T47D (cell line): ENCODE data around the gene WLS.
"Not testable (repeated sequence)": the region's sequence is repeated elsewhere in the genome, so short reads cannot be mapped to it uniquely, and the experiment has no call there.

Experiments used
- DNase-seq, 2 experiments: peaks; one replicate each; pipeline versions ENCODE4 v3.0.0 to v3.0.0-alpha.2; 2011 to 2012; ENCODE audit warnings: low read depth in 1 of 2, low spot score in 1 of 2
- JUND ChIP-seq: IDR thresholded peaks from 2 replicates; pipeline ENCODE4 v1.6.1; 2012; ENCODE audit warnings: low read depth
- in situ Hi-C: cut with HindIII; loops from 2 replicates; pipeline ENCODE4 v1.10.0; 2016; ENCODE audit warnings: low sequenced_read_pairs, low pct_unique_long_range_greater_than_20kb

WLS gene

DNA sequence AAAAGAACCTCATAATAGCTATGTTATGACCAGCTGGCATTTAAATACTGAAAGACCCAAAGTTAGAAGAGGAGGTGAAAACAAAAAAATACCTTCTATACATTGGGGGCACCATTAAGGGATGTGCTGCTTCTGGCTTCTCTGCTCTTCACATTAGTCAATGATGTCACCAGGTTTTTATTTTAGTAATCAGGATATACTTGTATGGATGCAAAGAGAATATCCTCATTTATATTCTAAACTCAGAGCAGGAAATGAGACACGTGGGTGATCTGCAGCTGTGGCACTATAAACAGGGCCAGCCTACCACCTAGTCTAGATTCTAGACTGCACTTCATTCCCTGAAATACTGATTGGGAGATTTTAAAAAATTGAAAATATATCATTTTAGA, 51.2 kb downstream of the WLS start:
- TF ChIP-seq JUND = no peak
- in situ Hi-C loops = no loop called here
- DNase-seq = no peak

DNA sequence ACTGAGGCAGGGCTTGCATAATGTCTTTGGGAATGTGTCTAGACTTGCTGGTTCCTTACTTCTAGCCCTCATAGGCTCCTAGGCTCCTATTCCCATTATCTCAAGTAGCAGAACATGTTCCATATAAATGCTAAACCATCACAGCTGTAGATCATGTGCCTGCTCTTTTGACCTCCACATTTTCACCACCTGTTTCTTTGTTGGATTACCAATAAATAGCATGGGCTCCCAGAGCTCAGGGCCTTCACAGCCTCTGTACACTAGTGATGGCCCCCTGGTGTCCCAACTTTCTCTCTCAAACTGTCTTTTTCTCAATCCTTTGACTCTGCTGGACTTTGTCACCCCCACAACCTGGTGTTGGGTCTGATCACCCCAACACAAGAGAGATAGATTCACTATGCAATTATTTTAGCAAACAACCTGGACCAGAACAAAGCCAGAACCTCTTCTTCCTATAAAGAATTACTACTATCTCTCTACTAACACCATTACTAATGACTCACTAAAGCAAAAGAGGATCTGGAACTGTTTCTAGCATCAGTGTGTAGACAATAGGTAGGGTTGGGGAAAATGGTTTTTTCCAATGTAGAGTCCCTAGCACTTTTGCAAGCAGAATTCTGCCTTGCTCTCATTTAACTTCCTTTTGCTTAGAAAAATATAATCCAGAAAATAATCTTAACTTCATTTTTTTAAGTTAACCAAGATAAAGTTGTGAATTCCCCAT, 51.7 kb downstream of the WLS start:
- in situ Hi-C loops = no loop called here
- DNase-seq = no peak
- TF ChIP-seq JUND = no peak

DNA sequence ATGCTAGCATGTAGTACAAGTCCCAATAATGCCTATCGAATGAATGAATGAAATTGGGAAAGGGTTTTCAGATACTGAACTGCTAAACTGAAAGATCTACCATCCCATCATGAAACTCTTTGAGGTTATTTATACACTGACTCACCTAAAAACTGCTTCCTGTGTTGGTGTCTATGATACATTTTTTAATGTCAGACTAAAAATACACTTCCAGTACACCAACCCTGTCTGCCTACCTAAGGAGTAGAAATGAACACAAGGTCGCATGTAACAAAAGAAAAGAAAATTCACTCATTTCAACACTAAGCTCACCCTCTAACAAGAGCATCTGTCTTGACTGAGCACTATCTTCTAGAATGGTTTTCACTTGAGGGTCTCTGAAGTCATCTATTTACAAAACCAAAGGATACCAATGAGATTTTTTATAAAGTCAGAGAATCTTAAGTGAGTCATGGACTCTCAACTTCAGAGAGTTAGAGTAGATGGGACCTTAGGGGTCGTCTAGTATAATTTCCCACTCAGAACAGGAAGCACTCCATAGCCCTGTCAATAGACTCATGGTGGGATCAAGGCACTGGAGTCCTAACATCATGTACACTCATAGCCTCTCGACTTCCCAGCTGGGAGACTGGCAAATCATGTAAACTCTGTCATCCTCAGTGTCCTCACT, 53.4 kb downstream of the WLS start:
- no peak for DNase-seq
- in situ Hi-C loops = no loop called here
- TF ChIP-seq JUND = no peak

DNA sequence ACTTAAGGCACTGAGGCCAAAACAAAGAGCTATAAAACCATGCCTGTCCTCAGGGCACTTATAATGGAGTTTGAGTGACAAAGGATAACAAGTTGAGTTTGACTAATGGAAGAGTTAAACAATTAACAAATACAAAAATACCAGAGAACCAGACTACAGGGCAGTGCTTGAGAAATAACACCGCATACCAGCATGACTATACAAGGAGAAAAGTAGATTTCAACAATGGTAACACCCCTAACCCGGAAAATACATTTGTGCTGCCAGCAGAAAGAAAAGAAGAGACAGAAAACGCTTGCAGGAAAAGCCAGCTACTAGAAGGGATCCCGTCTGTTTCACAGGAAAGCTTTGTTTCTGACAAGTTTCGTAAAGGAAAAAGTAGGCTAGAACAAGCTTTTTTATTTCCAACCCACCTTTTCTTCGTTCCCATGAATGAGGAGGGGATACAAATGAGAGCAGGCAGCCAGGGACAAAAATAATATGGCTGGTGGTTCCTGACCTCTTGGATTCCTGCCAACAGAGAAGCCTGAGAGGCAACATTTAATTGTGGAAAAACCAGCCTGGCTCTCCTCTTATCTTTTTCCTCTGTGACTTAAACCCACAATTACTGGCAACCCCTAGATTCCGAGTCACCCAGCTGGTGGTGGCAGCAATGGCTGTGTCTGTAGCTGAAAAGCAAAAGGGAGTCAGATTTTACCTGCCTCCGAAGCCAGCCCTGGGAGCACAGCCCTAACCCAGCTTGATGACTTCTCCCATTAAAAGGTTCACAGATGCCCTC, 56.5 kb downstream of the WLS start:
- no peak for TF ChIP-seq JUND
- no peak for DNase-seq
- in situ Hi-C loops = no loop called here

GRCh38 chr1:68174738-68175113, 57.6 kb downstream of the WLS start:
- in situ Hi-C loops = no loop called here
- no peak for TF ChIP-seq JUND
- no peak for DNase-seq

- no peak for TF ChIP-seq JUND
- in situ Hi-C loops = no loop called here
- peak in 1 of 2 experiments; percentile 12 for DNase-seq
These were observed 58.2 kb downstream of the WLS start for GRCh38 chr1:68173936-68174737.

GRCh38 chr1:68173283-68173935, 58.9 kb downstream of the WLS start:
- no peak for TF ChIP-seq JUND
- no peak for DNase-seq
- in situ Hi-C loops = no loop called here

GRCh38 chr1:68171795-68172194, 60.5 kb downstream of the WLS start:
- in situ Hi-C loops, DNase-seq: not testable (repeated sequence)

- no peak for TF ChIP-seq JUND
- DNase-seq = no peak
- in situ Hi-C loops = no loop called here
These were observed 63.7 kb downstream of the WLS start for GRCh38 chr1:68168545-68169171.

- DNase-seq = no peak
- in situ Hi-C loops = no loop called here
- TF ChIP-seq JUND = no peak
These were observed 65.1 kb downstream of the WLS start for GRCh38 chr1:68167211-68167610.

DNA sequence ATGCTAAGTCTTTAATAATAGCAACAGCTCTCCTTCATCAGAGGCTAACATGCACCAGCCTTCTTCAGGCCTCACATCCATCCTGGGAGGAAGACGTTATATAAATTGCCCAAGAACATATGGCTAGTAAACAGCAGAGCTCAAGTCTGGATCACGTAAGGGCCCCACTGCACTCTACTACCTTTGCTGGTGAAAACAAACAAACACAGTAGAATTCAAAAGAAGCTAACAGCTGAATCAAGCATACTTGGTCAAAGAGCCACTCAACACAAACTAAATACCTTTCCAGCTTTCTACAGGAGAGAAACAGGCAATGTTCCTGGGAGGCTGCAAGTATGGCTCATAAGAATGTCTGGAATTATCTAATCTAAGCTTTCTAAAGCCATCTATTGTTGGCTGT, 66.0 kb downstream of the WLS start:
- DNase-seq = no peak
- in situ Hi-C loops = no loop called here
- TF ChIP-seq JUND = no peak

DNA sequence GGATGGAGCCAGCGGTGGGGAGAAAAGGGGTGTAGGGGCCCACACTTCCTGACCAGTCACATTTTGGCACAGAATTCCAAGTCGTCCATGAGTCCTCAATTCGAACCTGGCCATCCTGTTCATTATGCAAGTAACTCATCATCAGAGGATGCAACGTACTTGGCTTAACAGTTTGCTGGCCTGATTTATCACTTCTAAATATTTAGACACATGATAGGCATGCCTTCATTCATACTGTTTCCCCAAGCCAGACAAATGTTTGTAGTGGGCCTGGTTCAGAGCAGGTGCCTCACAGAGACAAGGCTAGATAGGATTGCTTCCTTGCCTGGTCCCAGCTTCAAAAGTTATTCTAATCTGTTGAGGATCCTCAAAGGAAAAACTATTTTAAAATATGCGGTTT, 66.7 kb downstream of the WLS start:
- TF ChIP-seq JUND = no peak
- in situ Hi-C loops = no loop called here
- no peak for DNase-seq
